MCF 10A (cell line): ENCODE data around the gene PCP4. TPM values are rescaled to one million over a fixed set of nuclear protein-coding genes. Genes with fewer than 3 reads are reported as not detected.

Experiments used
- BruUV-seq: library from RNA; stranded (reverse); fragments of 400-500 nt; replicated peaks from 2 replicates; lab custom pipeline; 2021; lab: Mats Ljungman, UMichigan
- CTCF ChIA-PET: fragments of 300-600 bp; sonication (Branson Sonifier 250); formaldehyde crosslinking; extraction: SDS; loops from one replicate; lab custom pipeline; 2021; ENCODE audit warnings: antibody characterized with exemption, inconsistent platforms; lab: Yijun Ruan, JAX
- POLR2A ChIA-PET: fragments of 300-600, 350-650 bp; sonication (Branson Sonifier 250); formaldehyde crosslinking; extraction: SDS; loops from one replicate; lab custom pipeline; 2020; ENCODE audit warnings: antibody characterized with exemption, inconsistent platforms; lab: Yijun Ruan, JAX
- DNase-seq: peaks from one replicate; pipeline ENCODE4 v3.0.0-alpha.2; 2018; ENCODE audit not compliant: unreplicated experiment
- H3K27ac Mint-ChIP-seq: one replicate; pipeline ENCODE4 v1.8.0; 2022; ENCODE audit warnings: mild to moderate bottlenecking, low read depth, mixed read lengths; ENCODE audit not compliant: unreplicated experiment
- H3K27me3 Mint-ChIP-seq: one replicate; pipeline ENCODE4 v1.8.0; 2022; ENCODE audit warnings: mixed read lengths; ENCODE audit not compliant: insufficient read depth, unreplicated experiment
- H3K36me3 Mint-ChIP-seq: one replicate; pipeline ENCODE4 v1.8.0; 2022; ENCODE audit warnings: mild to moderate bottlenecking, moderate library complexity, mixed read lengths; ENCODE audit not compliant: insufficient read depth, unreplicated experiment
- H3K4me1 Mint-ChIP-seq: one replicate; pipeline ENCODE4 v1.8.0; 2022; ENCODE audit warnings: mixed read lengths; ENCODE audit not compliant: insufficient read depth, unreplicated experiment
- H3K4me3 Mint-ChIP-seq: one replicate; pipeline ENCODE4 v1.8.0; 2022; ENCODE audit warnings: mild to moderate bottlenecking, moderate library complexity, mixed read lengths; ENCODE audit not compliant: unreplicated experiment
- H3K9me3 Mint-ChIP-seq: one replicate; pipeline ENCODE4 v1.8.0; 2022; ENCODE audit warnings: mixed read lengths; ENCODE audit not compliant: unreplicated experiment
- CTCF ChIP-seq: fragments of 200-600 bp; IDR thresholded peaks from one replicate; pipeline ENCODE4 v1.8.0; 2022; ENCODE audit warnings: antibody characterized with exemption, mild to moderate bottlenecking; ENCODE audit not compliant: unreplicated experiment
- intact Hi-C: fragments of 100-400 bp; cut with micrococcal nuclease; formaldehyde crosslinking; loops from 2 replicates; pipeline ENCODE4 v1.14.1; 2022
- total RNA-seq: library from RNA; stranded (reverse); gene quantifications from 2 replicates; pipeline ENCODE4 v1.2.3, GENCODE V29; 2022

The PCP4 gene
- total RNA-seq, 1 experiment from 2014 or later, result not detected

GRCh38 chr21:39825250-39825649 is 42.0 kb upstream of the PCP4 start:
- Mint-ChIP-seq H3K27me3 (peaks cover 23% of the 10 kb centered on the region), H3K4me1 (no peaks in the 10 kb centered on the region), H3K36me3 (no peaks in the 10 kb centered on the region), H3K4me3 (no peak overlapping the region), H3K9me3 (peaks cover 8% of the 10 kb centered on the region), H3K27ac (no peak overlapping the region)
- DNase-seq, result no peak
- no TSS peak for BruUV-seq
- POLR2A ChIA-PET, result no interaction called here
- CTCF ChIA-PET, result no interaction called here
- intact Hi-C loops, result no loop called here
- no peak for TF ChIP-seq CTCF

- Mint-ChIP-seq H3K4me1 (no peaks in the 10 kb centered on the region), H3K27me3 (peaks cover 24% of the 10 kb centered on the region), H3K4me3 (no peak overlapping the region), H3K36me3 (no peaks in the 10 kb centered on the region), H3K27ac (no peak overlapping the region), H3K9me3 (no peaks in the 10 kb centered on the region)
- ChIA-PET CTCF (interaction anchor here (0.6 to 0.7 kb wide), 2 partner anchors 18 to 1300 kb away, joined by 3 read pairs; no protein-coding TSS in a partner anchor), POLR2A (no interaction called here)
- no TSS peak for BruUV-seq
- intact Hi-C loops, result no loop called here
- TF ChIP-seq CTCF, result no peak
- DNase-seq, result no peak
These were observed 32.7 kb upstream of the PCP4 start for GRCh38 chr21:39834543-39834942.

GRCh38 chr21:39837861-39838359 is 29.3 kb upstream of the PCP4 start:
- peaks cover 24% of the 10 kb centered on the region for H3K27me3 Mint-ChIP-seq
- H3K36me3 Mint-ChIP-seq, result no peaks in the 10 kb centered on the region
- DNase-seq, result no peak
- ChIA-PET CTCF (interaction anchor here (1.1 kb wide), 1 partner anchor 48 kb away, joined by 4 read pairs; no protein-coding TSS in a partner anchor), POLR2A (no interaction called here)
- H3K9me3 Mint-ChIP-seq, result no peaks in the 10 kb centered on the region
- intact Hi-C loops, result no loop called here
- no TSS peak for BruUV-seq
- no peak for TF ChIP-seq CTCF
- no peak overlapping the region for H3K4me3 Mint-ChIP-seq
- peaks cover 6% of the 10 kb centered on the region for H3K4me1 Mint-ChIP-seq
- no peak overlapping the region for H3K27ac Mint-ChIP-seq

- no peak for TF ChIP-seq CTCF
- no peak overlapping the region for H3K4me3 Mint-ChIP-seq
- H3K9me3 Mint-ChIP-seq, result no peaks in the 10 kb centered on the region
- ChIA-PET CTCF (interaction anchor here (0.6 kb wide), 1 partner anchor 36 kb away, joined by 3 read pairs; no protein-coding TSS in a partner anchor), POLR2A (no interaction called here)
- no peaks in the 10 kb centered on the region for H3K36me3 Mint-ChIP-seq
- DNase-seq, result no peak
- no TSS peak for BruUV-seq
- no peak overlapping the region for H3K27ac Mint-ChIP-seq
- H3K27me3 Mint-ChIP-seq, result peaks cover 24% of the 10 kb centered on the region
- intact Hi-C loops, result no loop called here
- H3K4me1 Mint-ChIP-seq, result peaks cover 6% of the 10 kb centered on the region
These were observed 26.7 kb upstream of the PCP4 start for GRCh38 chr21:39840373-39841097.
